IMR-90 (cell line): Measurements from ENCODE around the gene CLEC16A. TPM values are rescaled to one million over a fixed set of nuclear protein-coding genes. Genes with fewer than 3 reads are reported as not detected.

Experiments
- ATAC-seq: fragments of 200-7000 bp; cut with Tn5 transposase; 2 replicates; pipeline ENCODE4 v1.9.1; 2020; ENCODE audit warnings: low read depth, mild to moderate bottlenecking, moderate library complexity
- BruUV-seq: library from RNA; stranded (reverse); fragments of 400-500 nt; replicated peaks from 2 replicates; lab custom pipeline; 2021; lab: Mats Ljungman, UMichigan
- CTCF ChIA-PET: fragments of 300-600 bp; formaldehyde crosslinking; extraction: SDS; loops from one replicate; lab custom pipeline; 2021; ENCODE audit warnings: antibody characterized with exemption; lab: Yijun Ruan, JAX
- POLR2A ChIA-PET: fragments of 300-600 bp; sonication (Branson Sonifier 250); formaldehyde crosslinking; loops from one replicate; lab custom pipeline; 2022; ENCODE audit warnings: antibody characterized with exemption; ENCODE audit not compliant: unreplicated experiment; lab: Charles Lee
- DNase-seq: peaks from one replicate; pipeline ENCODE4 v3.0.0; 2013
- H2AFZ ChIP-seq: replicated peaks from 2 replicates; pipeline ENCODE3; 2013; ENCODE audit warnings: low read length, mild to moderate bottlenecking; ENCODE audit not compliant: poor library complexity
- H2AK5ac ChIP-seq: 2 replicates; pipeline ENCODE4 v1.6.1; 2013; ENCODE audit warnings: low read depth, low read length, inconsistent platforms
- H2AK9ac ChIP-seq: replicated peaks from 2 replicates; pipeline ENCODE3; 2013; ENCODE audit warnings: mild to moderate bottlenecking, low read depth, low read length, moderate library complexity; ENCODE audit not compliant: poor library complexity
- H2BK120ac ChIP-seq: 2 replicates; pipeline ENCODE4 v1.6.1; 2013; ENCODE audit warnings: low read depth, low read length, inconsistent platforms
- H2BK15ac ChIP-seq: 3 replicates; pipeline ENCODE4 v1.6.1; 2013; ENCODE audit warnings: low read depth, low read length, inconsistent platforms
- H2BK20ac ChIP-seq: 2 replicates; pipeline ENCODE4 v1.6.1; 2013; ENCODE audit warnings: low read depth, mild to moderate bottlenecking, inconsistent platforms, low read length, moderate library complexity
- H2BK5ac ChIP-seq: 2 replicates; pipeline ENCODE4 v1.6.1; 2013; ENCODE audit warnings: mild to moderate bottlenecking, low read depth, low read length, inconsistent platforms; ENCODE audit not compliant: poor library complexity, severe bottlenecking
- H3K14ac ChIP-seq: replicated peaks from 2 replicates; pipeline ENCODE4 v1.6.1; 2013; ENCODE audit warnings: low read depth, low read length, inconsistent platforms
- H3K18ac ChIP-seq: 2 replicates; pipeline ENCODE4 v1.6.1; 2013; ENCODE audit warnings: low read depth, low read length, control low read depth
- H3K23ac ChIP-seq: 2 replicates; pipeline ENCODE4 v1.6.1; 2013; ENCODE audit warnings: low read depth, low read length, inconsistent platforms
- H3K27ac ChIP-seq: 2 replicates; pipeline ENCODE4 v1.5.1; 2013; ENCODE audit warnings: mild to moderate bottlenecking, control low read depth, low read length; ENCODE audit not compliant: insufficient read depth
- H3K27me3 ChIP-seq: 2 replicates; pipeline ENCODE4 v1.6.1; 2013; ENCODE audit warnings: low read length; ENCODE audit not compliant: control insufficient read depth, insufficient read depth
- H3K36me3 ChIP-seq: 2 replicates; pipeline ENCODE4 v1.6.1; 2013; ENCODE audit warnings: low read length, mixed read lengths; ENCODE audit not compliant: control insufficient read depth, insufficient read depth
- H3K4ac ChIP-seq: 2 replicates; pipeline ENCODE4 v1.6.1; 2013; ENCODE audit warnings: low read depth, low read length, inconsistent platforms
- H3K4me1 ChIP-seq: 2 replicates; pipeline ENCODE4 v1.6.1; 2013; ENCODE audit warnings: low read length, mixed read lengths; ENCODE audit not compliant: control insufficient read depth, insufficient read depth
- H3K4me2 ChIP-seq: 2 replicates; pipeline ENCODE4 v1.6.1; 2013; ENCODE audit warnings: low read depth, mild to moderate bottlenecking, control low read depth, low read length, moderate library complexity
- H3K4me3 ChIP-seq: 2 replicates; pipeline ENCODE4 v1.5.1; 2013; ENCODE audit warnings: low read depth, mild to moderate bottlenecking, control low read depth, low read length, moderate library complexity; ENCODE audit not compliant: insufficient read depth
- H3K56ac ChIP-seq: 2 replicates; pipeline ENCODE4 v1.6.1; 2013; ENCODE audit warnings: low read length, inconsistent platforms; ENCODE audit not compliant: insufficient read depth; ENCODE audit errors: extremely low read depth
- H3K79me1 ChIP-seq, 2 experiments: 2 replicates each; pipeline ENCODE4 v1.6.1; 2013; ENCODE audit warnings: low read length in 2 of 2, inconsistent platforms in 1 of 2, low read depth in 1 of 2
- H3K9ac ChIP-seq: 2 replicates; pipeline ENCODE4 v1.6.1; 2013; ENCODE audit warnings: low read depth, low read length, control low read depth
- H3K9me1 ChIP-seq: 2 replicates; pipeline ENCODE4 v1.6.1; 2013; ENCODE audit warnings: low read length, inconsistent platforms; ENCODE audit not compliant: insufficient read depth
- H3K9me3 ChIP-seq: 2 replicates; pipeline ENCODE4 v1.6.1; 2013; ENCODE audit warnings: low read length; ENCODE audit not compliant: control insufficient read depth, insufficient read depth
- H4K20me1 ChIP-seq: 2 replicates; pipeline ENCODE4 v1.6.1; 2013; ENCODE audit warnings: low read length, inconsistent platforms; ENCODE audit not compliant: insufficient read depth
- H4K5ac ChIP-seq: 2 replicates; pipeline ENCODE4 v1.6.1; 2013; ENCODE audit warnings: mild to moderate bottlenecking, low read depth, low read length, control low read depth
- H4K8ac ChIP-seq, 2 experiments: 2 replicates each; pipeline ENCODE4 v1.6.1; 2013; ENCODE audit warnings: low read depth in 2 of 2, low read length in 2 of 2, control low read depth in 1 of 2, inconsistent platforms in 1 of 2
- H4K91ac ChIP-seq: 2 replicates; pipeline ENCODE4 v1.6.1; 2013; ENCODE audit warnings: low read depth, low read length, inconsistent platforms; ENCODE audit not compliant: insufficient read depth
- BHLHE40 ChIP-seq: fragments of 150-350 bp; IDR thresholded peaks from 2 replicates; pipeline ENCODE4 v1.6.1; 2016; ENCODE audit warnings: mild to moderate bottlenecking, low read depth, low read length
- CHD1 ChIP-seq: IDR thresholded peaks from 2 replicates; pipeline ENCODE4 v1.6.1; 2012; ENCODE audit warnings: low read depth, low read length, improper control_type of control experiment
- ELK1 ChIP-seq: fragments of 150-350 bp; IDR thresholded peaks from 2 replicates; pipeline ENCODE4 v1.6.1; 2016; ENCODE audit warnings: low read depth, mild to moderate bottlenecking, low read length, moderate library complexity, borderline replicate concordance
- FOS ChIP-seq: fragments of 150-350 bp; IDR thresholded peaks from 2 replicates; pipeline ENCODE4 v1.6.1; 2016; ENCODE audit warnings: low read depth, low read length
- MAFK ChIP-seq: IDR thresholded peaks from 2 replicates; pipeline ENCODE4 v1.6.1; 2012; ENCODE audit warnings: low read depth, low read length, improper control_type of control experiment
- MAZ ChIP-seq: IDR thresholded peaks from 2 replicates; pipeline ENCODE4 v1.6.1; 2012; ENCODE audit warnings: low read depth, mild to moderate bottlenecking, low read length, improper control_type of control experiment, moderate library complexity, borderline replicate concordance
- NFE2L2 ChIP-seq: fragments of 150-350 bp; IDR thresholded peaks from 2 replicates; pipeline ENCODE4 v1.6.1; 2016; ENCODE audit warnings: low read depth, mild to moderate bottlenecking, low read length
- RAD21 ChIP-seq: IDR thresholded peaks from 2 replicates; pipeline ENCODE4 v1.6.1; 2012; ENCODE audit warnings: low read length, improper control_type of control experiment
- RCOR1 ChIP-seq: IDR thresholded peaks from 2 replicates; pipeline ENCODE4 v1.6.1; 2012; ENCODE audit warnings: mild to moderate bottlenecking, low read length, improper control_type of control experiment; ENCODE audit not compliant: insufficient replicate concordance
- SMC3 ChIP-seq: fragments of 150-350 bp; IDR thresholded peaks from 2 replicates; pipeline ENCODE4 v1.6.1; 2016; ENCODE audit warnings: low read depth, mild to moderate bottlenecking, antibody characterized with exemption, low read length, moderate library complexity
- WGBS, 2 experiments: methylation state at CpG; one replicate each; pipeline versions ENCODE4 v1.1.5 to v1.1.7; 2013; ENCODE audit warnings: missing lambda C conversion rate in 2 of 2; ENCODE audit not compliant: insufficient read length in 1 of 2; ENCODE audit errors: extremely low coverage in 2 of 2; 5-methylcytosine and 5-hydroxymethylcytosine counted together
- dilution Hi-C: fragments of 300-500 bp; cut with HindIII; formaldehyde crosslinking; loops from one replicate; pipeline ENCODE4 v1.14.3; 2018; ENCODE audit warnings: low sequenced_read_pairs; ENCODE audit not compliant: unreplicated experiment
- in situ Hi-C: fragments of 300-500 bp; cut with MboI; formaldehyde crosslinking; loops from 3 replicates; pipeline ENCODE4 v1.14.3; 2019; ENCODE audit warnings: low sequenced_read_pairs, inconsistent platforms, mixed read lengths
- intact Hi-C: fragments of 100-400 bp; cut with micrococcal nuclease; formaldehyde crosslinking; loops from 2 replicates; pipeline ENCODE4 v1.10.0; 2022
- polyA plus RNA-seq, 3 experiments: library from polyadenylated mRNA; depleted of rRNA; stranded (reverse); fragments of >200 nt; gene quantifications; 2 replicates each; pipeline ENCODE4 v1.2.3, GENCODE V29; 2012; ENCODE audit warnings: low replicate concordance in 1 of 3
- total RNA-seq: library from RNA; depleted of rRNA; stranded (reverse); fragments of >200 nt; gene quantifications from 2 replicates; pipeline ENCODE4 v1.2.3, GENCODE V29; 2012
- TF ChIP-seq, protein P1 (sequence below): fragments of 150-350 bp; IDR thresholded peaks from 2 replicates; pipeline ENCODE4 v1.6.1; 2017; ENCODE audit warnings: mild to moderate bottlenecking, antibody characterized with exemption, low read length, low read depth
- TF ChIP-seq, protein P2 (sequence below): conservative IDR thresholded peaks from 2 replicates; pipeline ENCODE4 v1.5.1; 2012; ENCODE audit warnings: mild to moderate bottlenecking, low read depth, low read length, improper control_type of control experiment

Gene CLEC16A
- total and polyA plus RNA-seq, 2 of the 4 experiments (the other 2 are of a cell fraction) = 15.9 to 16.5 TPM

DNA sequence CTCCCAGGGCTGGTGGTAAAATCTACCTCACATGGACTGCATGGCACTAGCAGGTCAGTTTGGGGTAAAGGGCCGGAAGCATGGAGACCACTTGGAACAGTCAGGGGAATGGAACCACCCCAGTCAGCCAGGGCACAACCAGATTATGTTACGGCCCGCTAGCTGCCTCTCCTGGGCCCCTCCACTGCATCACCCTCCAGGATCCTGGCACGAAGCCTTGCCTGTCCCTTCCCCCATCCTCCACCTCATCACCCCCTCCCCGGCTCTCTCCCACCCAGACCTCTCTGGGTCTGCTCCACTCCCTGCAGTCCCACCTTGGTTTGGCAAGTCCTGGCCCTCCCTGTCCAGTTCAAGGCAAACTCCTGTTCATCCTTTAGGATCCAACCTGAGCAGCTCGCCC lies 91.7 kb downstream of the CLEC16A start:
- dilution Hi-C loops = no loop called here
- no peak overlapping the region for H3K23ac ChIP-seq

More for the DNA sequence above, 91.7 kb downstream of the CLEC16A start:
- Histone ChIP-seq H4K91ac (0 out of 2 replicates have a peak overlapping the region, but pooled peaks have one; percentile 5), H2AK9ac (no peak overlapping the region), H3K36me3 (peaks cover 26% of the 10 kb centered on the region; the same call in 1 of the 2 replicates), H3K56ac (no peak overlapping the region), H3K27me3 (no peaks in the 10 kb centered on the region), H2AFZ (no peak overlapping the region), H2AK5ac (no peak overlapping the region), H3K9me1 (peaks cover 19% of the 10 kb centered on the region), H2BK5ac (no peak overlapping the region), H4K8ac (no peak overlapping the region; a peak in 1 of 4 replicates), H2BK120ac (no peak overlapping the region), H3K4me1 (peaks cover 29% of the 10 kb centered on the region), H3K4me3 (no peak overlapping the region), H3K79me1 (peaks cover 0 to 16% of the 10 kb centered on the region in 2 experiments; a peak in 1 of 4 replicates), H3K27ac (no peak overlapping the region), H3K9me3 (no peaks in the 10 kb centered on the region; the same call in 1 of the 2 replicates), H2BK20ac (no peak overlapping the region), H4K20me1 (no peaks in the 10 kb centered on the region), H3K9ac (no peak overlapping the region), H4K5ac (no peak overlapping the region; the same call in 1 of the 2 replicates), H3K18ac (no peak overlapping the region; the same call in 1 of the 2 replicates), H2BK15ac (no peak overlapping the region), H3K14ac (no peak overlapping the region), H3K4ac (peak overlapping the region; percentile 47; the same call in 1 of the 2 replicates), H3K4me2 (no peak overlapping the region)
- TF ChIP-seq RAD21 (no peak), MAZ (no peak), SMC3 (no peak), NFE2L2 (no peak), ELK1 (no peak), RCOR1 (no peak), BHLHE40 (no peak), CHD1 (no peak), MAFK (no peak), FOS (no peak)
- TF ChIP-seq, protein P1, sequence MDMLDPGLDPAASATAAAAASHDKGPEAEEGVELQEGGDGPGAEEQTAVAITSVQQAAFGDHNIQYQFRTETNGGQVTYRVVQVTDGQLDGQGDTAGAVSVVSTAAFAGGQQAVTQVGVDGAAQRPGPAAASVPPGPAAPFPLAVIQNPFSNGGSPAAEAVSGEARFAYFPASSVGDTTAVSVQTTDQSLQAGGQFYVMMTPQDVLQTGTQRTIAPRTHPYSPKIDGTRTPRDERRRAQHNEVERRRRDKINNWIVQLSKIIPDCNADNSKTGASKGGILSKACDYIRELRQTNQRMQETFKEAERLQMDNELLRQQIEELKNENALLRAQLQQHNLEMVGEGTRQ = no peak
- TF ChIP-seq, protein P2, sequence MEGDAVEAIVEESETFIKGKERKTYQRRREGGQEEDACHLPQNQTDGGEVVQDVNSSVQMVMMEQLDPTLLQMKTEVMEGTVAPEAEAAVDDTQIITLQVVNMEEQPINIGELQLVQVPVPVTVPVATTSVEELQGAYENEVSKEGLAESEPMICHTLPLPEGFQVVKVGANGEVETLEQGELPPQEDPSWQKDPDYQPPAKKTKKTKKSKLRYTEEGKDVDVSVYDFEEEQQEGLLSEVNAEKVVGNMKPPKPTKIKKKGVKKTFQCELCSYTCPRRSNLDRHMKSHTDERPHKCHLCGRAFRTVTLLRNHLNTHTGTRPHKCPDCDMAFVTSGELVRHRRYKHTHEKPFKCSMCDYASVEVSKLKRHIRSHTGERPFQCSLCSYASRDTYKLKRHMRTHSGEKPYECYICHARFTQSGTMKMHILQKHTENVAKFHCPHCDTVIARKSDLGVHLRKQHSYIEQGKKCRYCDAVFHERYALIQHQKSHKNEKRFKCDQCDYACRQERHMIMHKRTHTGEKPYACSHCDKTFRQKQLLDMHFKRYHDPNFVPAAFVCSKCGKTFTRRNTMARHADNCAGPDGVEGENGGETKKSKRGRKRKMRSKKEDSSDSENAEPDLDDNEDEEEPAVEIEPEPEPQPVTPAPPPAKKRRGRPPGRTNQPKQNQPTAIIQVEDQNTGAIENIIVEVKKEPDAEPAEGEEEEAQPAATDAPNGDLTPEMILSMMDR = no peak
- in situ Hi-C loops (no loop called here), intact Hi-C loops (no loop called here)
- no peak for DNase-seq
- ChIA-PET CTCF (interaction anchor here (0.7 kb wide), 1 partner anchor 114 kb away, joined by 5 read pairs; no protein-coding TSS in a partner anchor), POLR2A (no interaction called here)
- no peak for ATAC-seq
- BruUV-seq = no TSS peak
- WGBS, 2 experiments = 83% methylated on average over 2 of the region's 6 CpGs; no CpG with 5 or more reads in 1 of the 2 experiments
